LoVo (cell line): ENCODE results near the gene SETBP1.

Experiments
- DNase-seq: peaks from one replicate; pipeline ENCODE4 v3.0.0-alpha.2; 2016; ENCODE audit warnings: low spot score

The SETBP1 gene

DNA sequence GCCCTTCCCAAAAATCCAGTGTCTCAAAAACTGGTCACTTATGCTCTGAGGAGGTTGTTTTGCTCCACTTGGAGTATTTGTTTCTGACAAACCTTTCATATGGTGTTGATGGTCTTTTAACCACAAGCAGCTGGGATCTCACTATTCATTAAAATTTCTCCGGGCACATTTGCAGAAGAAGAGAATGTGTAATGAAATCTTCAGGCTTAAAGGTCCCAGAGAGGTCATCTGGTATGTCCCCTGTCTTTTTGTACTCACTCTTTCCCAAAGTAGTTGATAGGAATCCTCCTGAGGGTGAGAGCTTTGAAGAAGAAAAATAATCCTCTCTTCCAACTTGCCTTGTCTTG, 430.8 kb downstream of the SETBP1 start:
- no peak for DNase-seq

DNA sequence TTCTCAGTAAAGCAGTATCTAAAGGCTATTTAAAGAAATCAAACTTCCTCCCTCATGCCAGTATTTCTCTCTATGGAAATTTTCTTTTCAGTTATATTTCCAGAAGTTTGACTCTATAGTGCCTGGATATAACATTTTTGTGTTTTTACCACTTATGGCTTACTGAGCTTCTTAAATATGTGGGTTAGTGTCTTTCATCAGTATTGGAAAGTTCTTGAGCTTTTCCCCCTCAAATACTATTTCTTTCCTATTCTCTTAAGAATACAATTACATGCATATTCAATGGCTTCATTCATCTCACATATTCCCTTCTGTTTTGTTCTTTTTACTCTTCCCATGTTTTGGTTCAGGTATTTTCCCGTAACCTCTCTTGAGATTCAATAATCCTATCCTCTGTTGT, 432.0 kb downstream of the SETBP1 start:
- DNase-seq, result no peak

DNA sequence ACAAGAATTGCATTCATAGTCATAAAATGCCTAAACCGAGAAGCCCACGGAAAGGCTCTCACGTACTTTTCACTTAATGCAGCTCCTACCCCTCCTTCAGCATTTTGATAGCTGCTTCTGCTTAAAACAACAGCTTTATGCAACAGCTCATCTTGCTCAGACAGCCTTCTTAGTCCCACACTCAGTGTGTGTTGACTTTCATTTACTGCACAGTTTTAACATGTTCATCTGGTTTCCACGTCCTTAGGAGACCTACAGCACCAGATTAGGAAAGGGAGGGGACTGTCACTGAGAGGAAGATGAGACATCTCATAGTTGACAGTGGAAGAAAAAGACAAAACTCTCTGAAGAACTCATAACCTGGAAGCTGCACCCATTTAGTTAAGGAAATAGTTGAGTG, 435.4 kb downstream of the SETBP1 start:
- no peak for DNase-seq
